Endothelial cell of umbilical vein (primary cell): ENCODE measurements around the gene GRIK3. TPM values are rescaled to one million over a fixed set of nuclear protein-coding genes. Genes with fewer than 3 reads are reported as not detected.

Experiments used
- BruUV-seq: library from RNA; stranded (reverse); fragments of 400-500 nt; replicated peaks from 2 replicates; lab custom pipeline; 2021; lab: Mats Ljungman, UMichigan
- CTCF ChIA-PET: fragments of 300-600, 350-600 bp; sonication (Branson Sonifier 250); formaldehyde crosslinking; loops from one replicate; lab custom pipeline; 2021; ENCODE audit warnings: antibody characterized with exemption, inconsistent platforms; lab: Charles Lee
- POLR2A ChIA-PET: fragments of 300-600, 350-600 bp; sonication (Branson Sonifier 250); formaldehyde crosslinking; loops from one replicate; lab custom pipeline; 2021; ENCODE audit warnings: antibody characterized with exemption, inconsistent platforms; lab: Charles Lee
- DNase-seq: peaks from one replicate; pipeline ENCODE4 v3.0.0-alpha.2; 2011; ENCODE audit warnings: low read depth, low spot score
- FAIRE-seq: peaks from 2 replicates; lab custom pipeline; 2011; peaks lifted over from hg19 to GRCh38; lab: Jason Lieb, UNC
- H2AFZ ChIP-seq: 2 replicates; pipeline ENCODE4 v1.6.0; 2012; ENCODE audit warnings: low read depth, low read length, control low read depth, inconsistent platforms
- H3K27ac ChIP-seq: 2 replicates; pipeline ENCODE4 v1.5.1; 2011; ENCODE audit warnings: low read depth, mild to moderate bottlenecking, control low read depth, low read length, moderate library complexity; ENCODE audit not compliant: insufficient read depth
- H3K27me3 ChIP-seq, 2 experiments: 2 replicates each; pipeline versions ENCODE4 v1.6.0 to v1.6.1; 2011; ENCODE audit warnings: low read length in 2 of 2, mixed read lengths in 1 of 2; ENCODE audit not compliant: control insufficient read depth in 2 of 2, insufficient read depth in 2 of 2
- H3K36me3 ChIP-seq, 2 experiments: 2 replicates in 1 of 2; 3 replicates in 1 of 2; pipeline ENCODE4 v1.5.1; 2011; ENCODE audit warnings: low read length in 2 of 2, mild to moderate bottlenecking in 1 of 2, moderate library complexity in 1 of 2; ENCODE audit not compliant: control insufficient read depth in 2 of 2, insufficient read depth in 2 of 2; ENCODE audit errors: extremely low read depth in 1 of 2
- H3K4me1 ChIP-seq: 3 replicates; pipeline ENCODE4 v1.5.1; 2011; ENCODE audit warnings: mild to moderate bottlenecking, low read length; ENCODE audit not compliant: control insufficient read depth, insufficient read depth; ENCODE audit errors: extremely low read depth
- H3K4me2 ChIP-seq: 2 replicates; pipeline ENCODE4 v1.6.1; 2011; ENCODE audit warnings: low read length, control low read depth, mixed read lengths; ENCODE audit not compliant: insufficient read depth
- H3K4me3 ChIP-seq, 3 experiments: fragments of 200-600 bp in 1 of 3; sonication (generic), shearing (Covaris generic) in 1 of 3; replicated peaks in 1 of 3; 2 replicates each; pipeline ENCODE4 v1.5.1; 2011 to 2016; ENCODE audit warnings: control low read depth in 3 of 3, low read length in 3 of 3, mild to moderate bottlenecking in 2 of 3, inconsistent platforms in 1 of 3, low read depth in 1 of 3, moderate library complexity in 1 of 3; ENCODE audit not compliant: insufficient read depth in 1 of 3
- H3K79me2 ChIP-seq: 2 replicates; pipeline ENCODE4 v1.6.0; 2012; ENCODE audit warnings: low read length, inconsistent platforms; ENCODE audit not compliant: control insufficient read depth, insufficient read depth
- H3K9ac ChIP-seq: replicated peaks from 2 replicates; pipeline ENCODE3; 2011; ENCODE audit warnings: low read length, control low read depth; ENCODE audit not compliant: insufficient read depth; ENCODE audit errors: extremely low read depth
- H3K9me1 ChIP-seq: replicated peaks from 3 replicates; pipeline ENCODE4 v1.6.0; 2011; ENCODE audit warnings: mild to moderate bottlenecking, low read length; ENCODE audit not compliant: control insufficient read depth, insufficient read depth; ENCODE audit errors: extremely low read depth
- H3K9me3 ChIP-seq: replicated peaks from 2 replicates; pipeline ENCODE4 v1.5.1; 2012; ENCODE audit warnings: low read length, inconsistent platforms; ENCODE audit not compliant: control insufficient read depth, insufficient read depth
- H4K20me1 ChIP-seq: replicated peaks from 2 replicates; pipeline ENCODE3; 2011; ENCODE audit warnings: mild to moderate bottlenecking, low read length; ENCODE audit not compliant: control insufficient read depth, insufficient read depth; ENCODE audit errors: extremely low read depth
- CTCF ChIP-seq, 2 donors: IDR thresholded peaks; 1 replicate in 1 of 2; 2 replicates in 1 of 2; pipeline ENCODE4 v1.5.1; 2011; ENCODE audit warnings: low read length in 2 of 2, mild to moderate bottlenecking in 2 of 2, moderate library complexity in 2 of 2, control low read depth in 1 of 2, inconsistent platforms in 1 of 2, low read depth in 1 of 2; ENCODE audit not compliant: insufficient read depth in 1 of 2; ENCODE audit errors: extremely low read depth in 1 of 2
- EZH2 ChIP-seq: IDR thresholded peaks from 2 replicates; pipeline ENCODE4 v1.6.1; 2012; ENCODE audit warnings: borderline replicate concordance, low read depth, mild to moderate bottlenecking, moderate library complexity, low read length, inconsistent platforms; ENCODE audit not compliant: severe bottlenecking
- FOS ChIP-seq: IDR thresholded peaks from 2 replicates; pipeline ENCODE4 v1.6.1; 2011; ENCODE audit warnings: mild to moderate bottlenecking, low read length, moderate library complexity, borderline replicate concordance; ENCODE audit not compliant: insufficient read depth
- GATA2 ChIP-seq: IDR thresholded peaks from 2 replicates; pipeline ENCODE4 v1.7.0; 2011; ENCODE audit warnings: low read depth, mild to moderate bottlenecking, moderate library complexity, mixed read lengths, low read length; ENCODE audit not compliant: insufficient read length, insufficient read depth
- JUN ChIP-seq: IDR thresholded peaks from 2 replicates; pipeline ENCODE4 v1.6.1; 2011; ENCODE audit warnings: borderline replicate concordance, low read depth; ENCODE audit not compliant: insufficient read length, insufficient read depth
- MAX ChIP-seq: IDR thresholded peaks from 2 replicates; pipeline ENCODE4 v1.6.1; 2011; ENCODE audit not compliant: insufficient read depth, insufficient read length
- MYC ChIP-seq: IDR thresholded peaks from one replicate; pipeline ENCODE4 v1.6.1; 2011; ENCODE audit warnings: mild to moderate bottlenecking, low read depth, low read length
- POLR2A ChIP-seq: IDR thresholded peaks from 2 replicates; pipeline ENCODE4 v1.6.1; 2012; ENCODE audit warnings: low read depth, mild to moderate bottlenecking, control low read depth, low read length
- POLR2AphosphoS5 ChIP-seq: IDR thresholded peaks from 2 replicates; pipeline ENCODE4 v1.6.1; 2012; ENCODE audit warnings: low read depth, mild to moderate bottlenecking, control low read depth, low read length, moderate library complexity; ENCODE audit not compliant: insufficient read depth
- dilution Hi-C: fragments of 300-500 bp; cut with MboI; formaldehyde crosslinking; loops from one replicate; pipeline ENCODE4 v1.15.0; 2019; ENCODE audit warnings: low sequenced_read_pairs; ENCODE audit not compliant: extremely low pct_ligation_motif_present
- intact Hi-C: fragments of 100-400 bp; cut with micrococcal nuclease; formaldehyde crosslinking; loops from one replicate; pipeline ENCODE4 v1.10.0; 2022
- polyA plus RNA-seq, 4 experiments: library from polyadenylated mRNA; depleted of rRNA in 3 of 4; stranded (reverse) in 3 of 4; unstranded in 1 of 4; fragments of >200 nt; gene quantifications; 2 replicates each; pipeline versions ENCODE4 v1.2.1 to v1.2.3, GENCODE V29; 2011 to 2012; ENCODE audit warnings: missing spikeins in 1 of 4
- total RNA-seq: library from RNA; stranded (reverse); gene quantifications from 2 replicates; pipeline ENCODE4 v1.2.3, GENCODE V29; 2021

The GRIK3 gene
- total and polyA plus RNA-seq, 2 donors (not counting 3 experiments of a cell fraction or from before 2014, with no cell fraction given), result not detected

GRCh38 chr1:36776256-36776655 lies 258.1 kb downstream of the GRIK3 start:
- Histone ChIP-seq H3K4me3 (no peak overlapping the region), H3K9me3 (no peaks in the 10 kb centered on the region), H3K79me2 (no peaks in the 10 kb centered on the region), H3K36me3 (no peaks in the 10 kb centered on the region), H3K4me1 (no peaks in the 10 kb centered on the region), H3K4me2 (no peak overlapping the region), H2AFZ (no peak overlapping the region), H3K27me3 (peaks cover 11 to 19% of the 10 kb centered on the region in 2 experiments), H4K20me1 (no peaks in the 10 kb centered on the region), H3K9me1 (no peaks in the 10 kb centered on the region), H3K9ac (no peak overlapping the region), H3K27ac (no peak overlapping the region)
- FAIRE-seq, result no peak
- ChIA-PET CTCF (no interaction called here), POLR2A (no interaction called here)
- DNase-seq, result no peak
- intact Hi-C loops, result no loop called here
- BruUV-seq, result no TSS peak
- dilution Hi-C loops, result no loop called here
- TF ChIP-seq MYC, result no peak
- TF ChIP-seq EZH2, result no peak
- no peak for TF ChIP-seq POLR2AphosphoS5
- TF ChIP-seq POLR2A, result no peak
- no peak for TF ChIP-seq GATA2
- no peak for TF ChIP-seq FOS
- TF ChIP-seq JUN, result no peak
- no peak for TF ChIP-seq MAX
- no peak for TF ChIP-seq CTCF (IDR thresholded peaks at IDR 0.05; ENCODE audit: extremely low read depth in 1 of 2, insufficient read depth in 1 of 2, low read depth in 1 of 2, low read length in 2 of 2)
